GM12864 (cell line): ENCODE data around the gene DCT.

Experiments used
- DNase-seq: peaks from one replicate; pipeline ENCODE4 v3.0.0-alpha.2; 2011; ENCODE audit warnings: low read depth
- H3K4me3 ChIP-seq: 2 replicates; pipeline ENCODE4 v1.5.1; 2011; ENCODE audit warnings: mild to moderate bottlenecking, low read depth, low read length, control low read depth
- TF ChIP-seq, protein P1 (sequence below): IDR thresholded peaks from 2 replicates; pipeline ENCODE4 v1.5.1; 2011; ENCODE audit warnings: low read depth, mild to moderate bottlenecking, moderate library complexity, low read length, control low read depth, inconsistent platforms; ENCODE audit errors: missing control alignments

DCT gene

GRCh38 chr13:94455414-94455813 lies 24.1 kb downstream of the DCT start:
- no peak for DNase-seq
- TF ChIP-seq, protein P1, sequence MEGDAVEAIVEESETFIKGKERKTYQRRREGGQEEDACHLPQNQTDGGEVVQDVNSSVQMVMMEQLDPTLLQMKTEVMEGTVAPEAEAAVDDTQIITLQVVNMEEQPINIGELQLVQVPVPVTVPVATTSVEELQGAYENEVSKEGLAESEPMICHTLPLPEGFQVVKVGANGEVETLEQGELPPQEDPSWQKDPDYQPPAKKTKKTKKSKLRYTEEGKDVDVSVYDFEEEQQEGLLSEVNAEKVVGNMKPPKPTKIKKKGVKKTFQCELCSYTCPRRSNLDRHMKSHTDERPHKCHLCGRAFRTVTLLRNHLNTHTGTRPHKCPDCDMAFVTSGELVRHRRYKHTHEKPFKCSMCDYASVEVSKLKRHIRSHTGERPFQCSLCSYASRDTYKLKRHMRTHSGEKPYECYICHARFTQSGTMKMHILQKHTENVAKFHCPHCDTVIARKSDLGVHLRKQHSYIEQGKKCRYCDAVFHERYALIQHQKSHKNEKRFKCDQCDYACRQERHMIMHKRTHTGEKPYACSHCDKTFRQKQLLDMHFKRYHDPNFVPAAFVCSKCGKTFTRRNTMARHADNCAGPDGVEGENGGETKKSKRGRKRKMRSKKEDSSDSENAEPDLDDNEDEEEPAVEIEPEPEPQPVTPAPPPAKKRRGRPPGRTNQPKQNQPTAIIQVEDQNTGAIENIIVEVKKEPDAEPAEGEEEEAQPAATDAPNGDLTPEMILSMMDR = no peak
- H3K4me3 ChIP-seq = no peak overlapping the region

GRCh38 chr13:94454906-94455305 lies 24.6 kb downstream of the DCT start:
- DNase-seq = no peak
- no peak overlapping the region for H3K4me3 ChIP-seq
- TF ChIP-seq, protein P1 = no peak

DNA sequence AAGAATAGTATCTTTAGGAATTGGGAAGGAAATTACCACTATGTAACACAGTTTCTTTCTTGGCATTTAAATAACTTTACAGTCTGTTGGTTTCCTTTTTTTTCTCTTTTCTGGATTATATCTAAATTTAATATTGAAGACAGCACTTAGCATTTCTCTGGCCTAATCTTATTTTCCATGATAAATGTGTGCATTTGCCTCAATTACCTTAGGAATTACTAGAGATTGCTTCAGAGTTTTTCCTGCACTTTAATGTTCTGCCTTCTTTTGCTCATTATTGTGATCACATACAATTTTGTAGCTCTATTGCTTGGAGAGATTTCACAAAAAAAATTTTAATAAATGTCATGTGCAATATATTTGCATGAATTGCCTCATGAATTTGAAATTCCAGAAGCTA lies 25.1 kb downstream of the DCT start:
- no peak overlapping the region for H3K4me3 ChIP-seq
- TF ChIP-seq, protein P1 = no peak
- DNase-seq = no peak

DNA sequence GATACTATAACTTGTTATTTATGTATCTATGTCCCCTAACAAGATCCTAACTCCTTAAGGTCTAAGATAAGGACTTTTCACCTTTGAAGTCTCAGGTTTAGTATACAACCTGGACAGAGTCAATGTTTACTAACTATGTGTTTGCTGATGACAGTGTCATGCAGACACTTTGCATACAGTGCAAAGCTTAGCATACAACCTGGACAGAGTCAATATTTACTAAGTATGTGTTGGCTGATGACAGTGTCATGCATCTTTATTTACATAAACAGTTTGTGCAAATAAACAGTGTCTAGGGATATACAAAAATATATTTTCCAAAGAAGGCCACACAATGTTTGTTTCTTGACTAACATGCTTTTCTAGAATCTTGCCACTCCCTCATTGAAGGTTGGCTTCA lies 34.7 kb downstream of the DCT start:
- no peak for DNase-seq
- TF ChIP-seq, protein P1 = no peak
- H3K4me3 ChIP-seq = no peak overlapping the region

- DNase-seq = peak; percentile 21
- H3K4me3 ChIP-seq = no peak overlapping the region
- TF ChIP-seq, protein P1 = peak; percentile 50
Measured at GRCh38 chr13:94435604-94436226, 43.8 kb downstream of the DCT start.

DNA sequence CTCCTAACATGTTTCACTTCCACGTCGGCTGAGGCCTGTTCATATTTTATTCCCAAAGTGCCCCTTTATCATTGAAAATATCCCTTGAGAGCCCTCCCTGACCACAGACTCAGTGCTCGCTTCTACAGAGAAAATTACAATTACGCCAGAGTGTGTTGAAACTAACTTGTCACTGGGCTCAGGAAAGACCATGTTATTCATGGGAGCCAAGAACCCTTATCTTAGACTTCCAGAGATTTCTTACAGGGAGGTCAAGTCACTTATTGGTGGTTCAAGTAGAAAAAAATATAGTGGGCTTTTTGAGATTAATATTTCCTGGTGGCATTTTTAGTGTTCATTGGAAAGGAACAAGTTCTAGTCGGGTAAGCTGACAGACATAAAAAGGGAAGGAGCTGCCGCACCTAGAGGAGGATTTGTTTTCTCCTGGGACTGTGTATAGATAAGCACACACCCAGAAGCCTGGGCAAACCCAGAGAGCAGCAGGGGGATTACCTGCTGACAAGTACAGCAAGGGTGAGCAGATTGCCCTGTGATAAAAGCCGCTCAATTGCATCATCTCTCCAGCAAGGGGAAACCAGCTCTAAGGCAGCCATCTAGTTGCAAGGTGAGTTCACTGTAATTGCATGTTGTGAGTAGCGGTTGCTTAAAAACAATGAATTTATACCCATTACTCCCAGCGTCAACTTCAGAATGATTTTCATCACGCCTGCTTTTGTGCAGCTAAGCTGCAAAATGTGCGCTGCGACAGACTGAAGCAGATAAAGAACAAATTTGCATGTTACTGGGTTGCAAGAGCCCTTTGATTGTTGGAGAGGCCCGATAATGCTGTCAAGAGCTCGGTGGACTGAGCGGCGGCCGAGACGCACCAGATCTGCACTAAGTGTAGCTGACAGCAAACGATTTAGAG lies 46.2 kb downstream of the DCT start:
- H3K4me3 ChIP-seq = no peak overlapping the region
- TF ChIP-seq, protein P1 = no peak
- no peak for DNase-seq
